NCI-H526 treated with DMSO at 0.1 percent for 48 hours (cell line): Measurements from ENCODE around the gene NOVA1.

Source experiments
- DNase-seq: peaks from one replicate; lab custom pipeline; 2025; lab: John Stamatoyannopoulos, UW

NOVA1 gene

GRCh38 chr14:26444822-26445221 is 153.0 kb downstream of the NOVA1 start:
- no peak for DNase-seq

- DNase-seq, result no peak
These were observed 154.2 kb downstream of the NOVA1 start for GRCh38 chr14:26443654-26444053.

GRCh38 chr14:26429205-26429604 is 168.6 kb downstream of the NOVA1 start:
- no peak for DNase-seq

GRCh38 chr14:26427097-26427496 is 170.7 kb downstream of the NOVA1 start:
- DNase-seq, result no peak

- DNase-seq, result no peak
These were observed 173.3 kb downstream of the NOVA1 start for GRCh38 chr14:26424537-26424936.

GRCh38 chr14:26415618-26416123 is 182.2 kb downstream of the NOVA1 start:
- DNase-seq, result no peak

- no peak for DNase-seq
These were observed 182.9 kb downstream of the NOVA1 start for GRCh38 chr14:26414926-26415325.

GRCh38 chr14:26414103-26414502 is 183.7 kb downstream of the NOVA1 start:
- no peak for DNase-seq

- no peak for DNase-seq
These were observed 185.4 kb downstream of the NOVA1 start for GRCh38 chr14:26412421-26412820.

- no peak for DNase-seq
These were observed 187.6 kb downstream of the NOVA1 start for GRCh38 chr14:26410189-26410685.

- DNase-seq, result no peak
These were observed 192.9 kb downstream of the NOVA1 start for GRCh38 chr14:26404927-26405326.

GRCh38 chr14:26403760-26404159 is 194.1 kb downstream of the NOVA1 start:
- no peak for DNase-seq

GRCh38 chr14:26402126-26402525 is 195.7 kb downstream of the NOVA1 start:
- DNase-seq, result no peak

- peak; percentile 94 for DNase-seq
These were observed 196.5 kb downstream of the NOVA1 start for GRCh38 chr14:26401179-26401968.

GRCh38 chr14:26400373-26400772 is 197.5 kb downstream of the NOVA1 start:
- DNase-seq, result no peak

- no peak for DNase-seq
These were observed 199.2 kb downstream of the NOVA1 start for GRCh38 chr14:26398616-26399015.
